SKM-1 treated with dmso at 0.1 percent for 144 hours (cell line): ENCODE measurements around the gene HTR3D.
"Not testable (repeated sequence)": the region's sequence is repeated elsewhere in the genome, so short reads cannot be mapped to it uniquely, and the experiment has no call there.

Experiments used
- DNase-seq: peaks from one replicate; lab custom pipeline; 2025; ENCODE audit not compliant: unreplicated experiment; lab: John Stamatoyannopoulos, UW

Gene HTR3D

GRCh38 chr3:184016169-184016570 lies 15.4 kb upstream of the HTR3D start:
- no peak for DNase-seq

GRCh38 chr3:184016811-184017671 lies 14.5 kb upstream of the HTR3D start:
- no peak for DNase-seq

DNA sequence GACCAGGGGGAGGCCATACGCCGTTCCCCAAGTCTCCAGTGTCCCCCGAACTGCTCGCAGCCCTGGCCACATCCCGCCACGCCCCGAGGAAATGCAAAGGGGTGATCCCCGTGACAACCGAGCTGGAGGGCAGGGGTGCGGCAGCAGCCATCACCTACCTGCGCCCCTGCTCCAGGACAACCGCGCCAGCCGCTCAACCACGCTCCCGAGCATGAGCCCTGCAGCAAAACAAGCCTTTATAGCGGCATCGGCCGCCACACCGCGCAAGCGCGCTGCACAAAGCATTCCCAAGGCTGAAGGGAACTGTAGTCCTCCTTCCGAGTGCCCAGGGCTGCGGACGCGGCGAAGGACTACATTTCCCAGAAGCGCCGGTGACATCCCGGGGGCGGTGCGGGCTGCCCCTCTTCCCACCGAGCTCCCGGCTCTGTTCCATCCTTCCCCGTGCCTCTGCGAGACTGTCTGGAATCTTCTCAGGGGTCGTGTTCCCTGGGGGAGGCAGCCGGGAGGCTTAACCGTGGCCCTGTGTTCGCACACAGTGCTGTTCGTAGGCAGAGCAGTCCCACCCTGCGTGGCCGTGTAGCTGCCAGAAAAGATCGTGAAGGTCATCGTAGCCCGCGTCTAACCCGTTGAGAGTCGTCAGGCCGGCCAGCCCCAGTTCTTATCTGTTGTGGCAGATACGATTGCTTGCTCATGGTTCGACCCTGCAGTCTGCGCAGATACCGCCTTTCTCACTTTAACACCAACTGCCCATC lies 13.7 kb upstream of the HTR3D start, which contains the start of gene ABCC5:
ABCC5 (minus strand) TSS at position 213 of the 752 bp plus-strand sequence. CDS start 3,492 bp downstream, outside the sequence.
- peak; percentile 88 for DNase-seq

DNA sequence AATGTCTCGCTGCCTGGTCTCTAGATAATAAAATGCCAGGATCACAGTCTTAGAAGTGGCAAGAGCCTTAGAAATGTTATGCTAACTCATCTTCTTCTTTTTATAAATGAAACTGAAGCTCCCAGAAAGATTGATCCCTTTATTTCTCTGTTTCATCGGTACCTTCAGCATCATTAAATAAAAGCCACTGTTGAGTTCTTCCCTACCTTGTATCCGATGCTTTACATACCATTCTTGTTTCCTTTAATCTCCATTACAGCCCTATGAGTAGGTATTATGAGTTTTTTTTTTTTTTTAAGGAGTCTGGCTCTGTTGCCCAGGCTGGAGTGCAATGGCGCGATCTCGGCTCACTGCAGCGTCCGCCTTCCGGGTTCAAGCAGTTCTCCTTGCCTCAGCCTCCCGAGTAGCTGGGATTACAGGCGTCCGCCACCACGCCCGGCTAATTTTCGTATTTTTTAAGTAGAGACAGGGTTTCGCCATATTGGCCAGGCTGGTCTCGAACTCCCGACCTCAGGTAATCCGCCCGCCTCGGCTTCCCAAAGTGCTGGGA lies 13.0 kb upstream of the HTR3D start:
- no peak for DNase-seq

DNA sequence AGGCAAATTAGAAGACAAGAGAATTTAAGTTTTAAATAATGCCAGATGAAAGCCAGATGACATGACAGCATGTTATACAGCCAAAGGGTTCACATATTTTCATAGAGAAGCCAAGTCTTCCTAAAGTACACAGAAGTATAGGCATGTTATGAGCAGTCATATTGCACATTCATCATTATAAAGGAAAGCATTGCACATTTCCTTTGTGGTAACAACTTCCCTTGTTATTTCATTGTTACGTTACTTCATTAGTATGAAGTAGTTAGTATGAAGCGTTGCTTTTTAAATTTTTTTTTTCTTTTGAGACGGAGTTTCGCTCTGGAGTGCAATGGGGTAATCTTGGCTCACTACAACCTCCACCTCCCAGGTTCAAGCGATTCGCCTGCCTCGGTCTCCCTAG lies 9.2 kb upstream of the HTR3D start:
- peak; percentile 65 for DNase-seq

GRCh38 chr3:184025256-184025655 lies 6.3 kb upstream of the HTR3D start:
- DNase-seq: not testable (repeated sequence)

GRCh38 chr3:184028275-184028890 lies 3.2 kb upstream of the HTR3D start:
- not testable (repeated sequence) for DNase-seq

GRCh38 chr3:184029443-184029842 lies 2.1 kb upstream of the HTR3D start:
- no peak for DNase-seq

DNA sequence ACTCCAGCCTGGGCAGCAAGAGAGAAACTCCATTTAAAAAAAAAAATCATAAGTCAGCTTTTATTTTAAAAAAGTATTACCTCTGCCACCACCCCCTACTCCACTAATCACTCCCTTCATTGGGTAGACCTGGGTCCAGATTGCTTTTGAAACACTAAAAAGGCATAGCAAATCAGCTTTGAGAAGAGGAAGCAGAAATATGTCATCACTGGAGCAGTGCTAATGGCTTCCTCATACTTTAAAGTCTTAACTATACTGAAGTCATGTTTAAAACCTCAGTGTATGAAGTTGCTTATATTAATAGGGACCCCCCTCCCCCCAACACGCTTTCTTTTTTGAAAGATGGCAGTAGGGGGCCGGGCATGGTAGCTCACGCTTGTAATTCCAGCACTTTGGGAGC lies 1.0 kb upstream of the HTR3D start:
- DNase-seq: peak; percentile 41

GRCh38 chr3:184037816-184038215 lies 6.3 kb downstream of the HTR3D start:
- DNase-seq: no peak

GRCh38 chr3:184038307-184038706 lies 6.8 kb downstream of the HTR3D start:
- not testable (repeated sequence) for DNase-seq

DNA sequence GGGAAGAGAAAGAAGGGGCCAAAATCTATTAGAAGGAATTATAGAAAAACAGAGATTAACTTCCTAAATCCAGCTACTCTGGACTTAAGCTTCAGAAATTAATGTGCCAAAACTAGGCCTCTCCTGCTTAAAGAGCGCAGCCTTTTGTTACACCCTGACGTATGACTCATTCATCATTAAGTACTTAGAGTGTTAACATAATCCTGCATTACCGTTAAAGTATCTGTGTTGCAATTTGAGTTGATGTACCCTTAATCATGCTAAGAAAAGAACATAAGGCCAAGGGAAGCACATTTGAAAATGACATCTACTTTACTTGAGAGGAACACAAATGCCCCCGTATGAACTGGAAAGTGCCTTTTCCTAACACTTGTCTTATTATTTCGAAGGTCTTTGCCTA lies 7.9 kb downstream of the HTR3D start:
- no peak for DNase-seq

DNA sequence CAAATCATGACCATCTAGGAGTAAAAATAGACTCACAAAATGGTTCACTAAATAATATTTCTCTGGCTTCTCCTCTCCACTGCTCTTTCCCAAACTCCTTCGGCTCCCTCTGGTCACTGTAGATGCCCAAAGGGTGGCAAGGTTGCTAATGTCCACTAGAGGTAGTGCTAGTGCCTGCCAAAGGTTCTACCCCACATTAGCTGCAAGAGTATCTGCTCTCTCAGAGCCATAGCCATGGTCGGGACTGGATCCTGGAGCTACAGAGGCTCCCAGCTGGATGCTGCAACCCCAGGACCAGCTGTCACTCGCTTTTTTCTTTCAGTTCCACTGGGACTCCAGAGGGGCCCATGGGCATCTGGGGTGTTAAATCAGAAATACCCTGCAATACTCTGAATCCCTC lies 8.5 kb downstream of the HTR3D start:
- no peak for DNase-seq

DNA sequence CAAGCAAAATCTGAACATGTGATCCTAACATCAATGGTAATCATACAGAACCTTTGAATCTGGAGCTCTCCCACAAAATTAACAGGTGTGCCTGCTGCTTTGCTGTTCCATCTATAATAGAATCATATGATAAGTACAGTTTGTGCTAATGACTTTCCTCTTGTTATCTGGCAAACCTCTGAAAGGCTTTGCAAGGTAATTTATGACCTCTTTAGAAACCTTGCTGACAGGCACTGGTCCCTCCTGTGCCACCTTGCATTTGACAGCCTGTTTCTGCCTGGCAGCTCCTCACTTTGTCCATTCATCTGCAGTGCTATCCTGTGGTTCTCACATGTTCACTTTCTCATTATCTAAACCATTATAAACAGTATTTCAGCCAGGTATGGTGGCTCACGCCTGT lies 11.1 kb downstream of the HTR3D start:
- no peak for DNase-seq

- DNase-seq: no peak
These were observed 14.5 kb downstream of the HTR3D start for GRCh38 chr3:184045995-184046394.

GRCh38 chr3:184050217-184050847 lies 18.8 kb downstream of the HTR3D start:
- DNase-seq: peak; percentile 8

GRCh38 chr3:184052767-184053166 lies 21.2 kb downstream of the HTR3D start, which contains the start of gene HTR3C:
Gene HTR3C, plus strand, starts transcription at chr3:184053047. Its CDS starts 34 bp downstream, at chr3:184053081.
- DNase-seq: no peak

DNA sequence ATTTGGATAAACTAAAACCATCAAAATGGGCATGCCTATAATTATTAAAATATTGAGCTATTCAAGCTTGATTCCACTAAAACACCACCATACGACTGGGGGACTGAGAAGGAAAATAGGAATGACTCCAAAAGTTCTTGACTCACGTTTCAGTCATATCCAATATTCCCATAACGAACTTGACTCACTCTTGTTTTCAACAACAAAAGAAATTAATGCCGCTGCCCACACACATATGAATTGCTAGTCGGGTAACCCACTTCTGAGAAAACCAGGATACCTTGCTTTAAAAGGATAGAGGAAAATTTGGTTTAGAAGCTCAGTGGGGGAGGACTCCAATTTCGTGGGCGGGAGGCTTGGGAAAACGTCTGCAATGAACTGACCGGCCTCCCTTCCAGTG lies 26.5 kb downstream of the HTR3D start:
- no peak for DNase-seq

DNA sequence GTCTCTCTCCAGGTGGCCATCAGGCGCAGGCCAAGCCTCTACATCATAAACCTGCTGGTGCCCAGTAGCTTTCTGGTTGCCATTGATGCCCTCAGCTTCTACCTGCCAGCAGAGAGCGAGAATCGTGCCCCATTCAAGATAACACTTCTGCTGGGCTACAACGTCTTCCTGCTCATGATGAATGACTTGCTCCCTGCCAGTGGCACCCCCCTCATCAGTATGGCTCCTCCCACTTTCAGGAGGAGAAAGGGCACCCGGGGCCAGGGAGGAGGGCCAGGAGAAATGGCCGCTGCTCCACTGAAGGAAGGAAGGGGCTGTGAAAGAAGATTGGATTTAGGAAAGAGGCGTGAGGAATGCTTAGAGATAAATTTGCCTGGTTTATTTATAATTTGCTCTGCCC lies 27.9 kb downstream of the HTR3D start:
- no peak for DNase-seq

DNA sequence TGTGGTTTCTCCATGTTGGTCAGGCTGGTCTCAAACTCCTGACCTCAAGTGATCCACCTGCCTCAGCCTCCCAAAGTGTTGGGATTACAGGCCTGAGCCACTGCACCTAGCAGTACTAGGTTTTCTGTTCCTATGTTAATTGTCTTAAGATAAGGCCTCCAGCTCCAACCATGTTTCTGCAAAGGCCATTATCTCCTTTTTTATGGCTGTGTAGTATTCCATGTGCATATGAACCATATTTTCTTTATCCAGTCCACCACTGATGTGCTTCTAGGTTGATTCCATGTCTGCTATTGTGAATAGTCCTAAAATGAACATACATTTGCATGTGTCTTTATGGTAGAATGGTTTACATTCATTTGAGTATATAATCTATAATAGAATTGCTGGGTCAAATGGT lies 31.1 kb downstream of the HTR3D start:
- no peak for DNase-seq

GRCh38 chr3:184066211-184066610 lies 34.7 kb downstream of the HTR3D start:
- DNase-seq: no peak
